HepG2 (cell line): ENCODE measurements around the gene ECM1. TPM values are rescaled to one million over a fixed set of nuclear protein-coding genes. Genes with fewer than 3 reads are reported as not detected.

Experiments used
- ATAC-seq: fragments of 200-7000 bp; cut with Tn5 transposase; 3 replicates; pipeline ENCODE4 v1.9.1; 2020; ENCODE audit warnings: mild to moderate bottlenecking, moderate library complexity
- BruUV-seq: library from RNA; stranded (reverse); fragments of 400-500 nt; replicated peaks from 2 replicates; lab custom pipeline; 2021; lab: Mats Ljungman, UMichigan
- CTCF ChIA-PET: fragments of 300-600 bp; formaldehyde crosslinking; extraction: SDS; loops from one replicate; lab custom pipeline; 2021; ENCODE audit warnings: low total read pairs, inconsistent platforms, low intra/inter-chr PET ratio; lab: Yijun Ruan, JAX
- POLR2A ChIA-PET: fragments of 350-600 bp; sonication (Branson Sonifier 250); formaldehyde crosslinking; loops from one replicate; lab custom pipeline; 2020; ENCODE audit warnings: antibody characterized with exemption, inconsistent platforms; lab: Yijun Ruan, JAX
- DNase-seq: peaks from one replicate; pipeline ENCODE4 v3.0.0-alpha.2; 2015; ENCODE audit warnings: low spot score
- FAIRE-seq: peaks from 3 replicates; lab custom pipeline; 2011; peaks lifted over from hg19 to GRCh38; lab: Jason Lieb, UNC
- H2AFZ ChIP-seq: one replicate; pipeline ENCODE4 v1.6.1; 2011; ENCODE audit warnings: low read length, inconsistent platforms
- H3K27ac ChIP-seq: fragments of 300-600 bp; 3 replicates; pipeline ENCODE4 v1.8.0; 2011; ENCODE audit warnings: mixed run types, mild to moderate bottlenecking, mixed read lengths, low read length, inconsistent platforms; ENCODE audit not compliant: insufficient read depth; ENCODE audit errors: extremely low read length
- H3K27me3 ChIP-seq, 2 experiments: fragments of 200-600 bp in 1 of 2; 2 replicates in 1 of 2; 3 replicates in 1 of 2; pipeline versions ENCODE4 v1.6.0 to v1.8.0; 2011; ENCODE audit warnings: low read length in 2 of 2, mild to moderate bottlenecking in 2 of 2, moderate library complexity in 2 of 2, inconsistent platforms in 1 of 2; ENCODE audit not compliant: insufficient read depth in 2 of 2, control insufficient read depth in 1 of 2
- H3K36me3 ChIP-seq, 2 experiments: fragments of 200-600 bp in 1 of 2; replicated peaks in 1 of 2; 2 replicates in 1 of 2; 3 replicates in 1 of 2; pipeline versions ENCODE4 v1.5.1 to v1.8.0; 2011; ENCODE audit warnings: low read length in 2 of 2, inconsistent platforms in 1 of 2; ENCODE audit not compliant: insufficient read depth in 2 of 2, control insufficient read depth in 1 of 2
- H3K4me1 ChIP-seq: 2 replicates; pipeline ENCODE4 v1.5.1; 2012; ENCODE audit warnings: low read length, inconsistent platforms; ENCODE audit not compliant: insufficient read depth
- H3K4me2 ChIP-seq: 2 replicates; pipeline ENCODE4 v1.6.0; 2011; ENCODE audit warnings: low read depth, low read length, inconsistent platforms
- H3K4me3 ChIP-seq, 3 experiments: fragments of 200-600 bp in 1 of 3; sonication (generic), shearing (Covaris generic) in 1 of 3; replicated peaks in 1 of 3; 2 replicates each; pipeline ENCODE4 v1.5.1; 2011 to 2016; ENCODE audit warnings: low read length in 3 of 3, inconsistent platforms in 2 of 3, low read depth in 2 of 3, mild to moderate bottlenecking in 2 of 3, control low read depth in 1 of 3, mixed read lengths in 1 of 3; ENCODE audit not compliant: insufficient read depth in 1 of 3
- H3K79me2 ChIP-seq: one replicate; pipeline ENCODE4 v1.6.1; 2011; ENCODE audit warnings: low read length, inconsistent platforms; ENCODE audit not compliant: insufficient read depth
- H3K9ac ChIP-seq: 2 replicates; pipeline ENCODE4 v1.6.0; 2011; ENCODE audit warnings: mild to moderate bottlenecking, low read depth, low read length, inconsistent platforms; ENCODE audit not compliant: insufficient read depth
- H3K9me3 ChIP-seq: 2 replicates; pipeline ENCODE4 v1.5.1; 2012; ENCODE audit warnings: mild to moderate bottlenecking, low read length
- H4K20me1 ChIP-seq: 2 replicates; pipeline ENCODE4 v1.6.0; 2011; ENCODE audit warnings: inconsistent platforms, mild to moderate bottlenecking, low read length, moderate library complexity; ENCODE audit not compliant: insufficient read depth
- CBX5 ChIP-seq: sonication (generic); formaldehyde crosslinking; IDR thresholded peaks from 2 replicates; pipeline ENCODE4 v1.4.0; 2020; ENCODE audit warnings: missing genetic modification reagents, borderline replicate concordance
- FOXM1 ChIP-seq: sonication (generic); formaldehyde crosslinking; IDR thresholded peaks from 2 replicates; pipeline ENCODE4 v1.5.0; 2020; ENCODE audit warnings: missing genetic modification reagents
- HNF4G ChIP-seq, 2 experiments: sonication (generic) in 1 of 2; formaldehyde crosslinking in 1 of 2; IDR thresholded peaks; 2 replicates each; pipeline versions ENCODE4 v1.4.0 to v1.6.1; 2011 to 2020; ENCODE audit warnings: borderline replicate concordance in 2 of 2, low read depth in 2 of 2, mild to moderate bottlenecking in 2 of 2, low read length in 1 of 2, missing genetic modification reagents in 1 of 2, moderate library complexity in 1 of 2
- HNRNPUL1 ChIP-seq: fragments of 200-400 bp; formaldehyde crosslinking; IDR thresholded peaks from 2 replicates; pipeline ENCODE4 v1.6.1; 2017; ENCODE audit warnings: low read depth, mild to moderate bottlenecking, low read length, moderate library complexity
- HOXA7 ChIP-seq: sonication (generic); formaldehyde crosslinking; IDR thresholded peaks from 2 replicates; pipeline ENCODE4 v1.8.1; 2022; ENCODE audit warnings: mild to moderate bottlenecking, missing genetic modification reagents, moderate library complexity
- NFE2L2 ChIP-seq: fragments of 150-350 bp; IDR thresholded peaks from 2 replicates; pipeline ENCODE4 v1.6.1; 2014; ENCODE audit warnings: low read length
- RNF2 ChIP-seq: fragments of 450-650 bp; conservative IDR thresholded peaks from 2 replicates; pipeline ENCODE4 v1.6.1; 2016; ENCODE audit warnings: low read depth
- THAP11 ChIP-seq: IDR thresholded peaks from 2 replicates; pipeline ENCODE4 v1.6.1; 2016; ENCODE audit warnings: missing biosample characterization, missing genetic modification reagents
- THYN1 ChIP-seq: sonication (generic); formaldehyde crosslinking; IDR thresholded peaks from 2 replicates; pipeline ENCODE4 v1.8.1; 2023; ENCODE audit warnings: low read depth, mild to moderate bottlenecking, moderate library complexity, missing genetic modification reagents, borderline replicate concordance
- TSC22D2 ChIP-seq: sonication (generic); formaldehyde crosslinking; IDR thresholded peaks from 2 replicates; pipeline ENCODE4 v1.5.1; 2020; ENCODE audit warnings: missing genetic modification reagents, mild to moderate bottlenecking, borderline replicate concordance
- ZNF253 ChIP-seq: sonication (generic); formaldehyde crosslinking; IDR thresholded peaks from 2 replicates; pipeline ENCODE4 v1.8.0; 2022; ENCODE audit warnings: mild to moderate bottlenecking, missing genetic modification reagents, borderline replicate concordance
- ZNF362 ChIP-seq: sonication (generic); formaldehyde crosslinking; IDR thresholded peaks from 2 replicates; pipeline ENCODE4 v1.4.0; 2020; ENCODE audit warnings: missing genetic modification reagents, mild to moderate bottlenecking, borderline replicate concordance
- ZNF710 ChIP-seq: sonication (generic); formaldehyde crosslinking; IDR thresholded peaks from 2 replicates; pipeline ENCODE4 v1.5.0; 2020; ENCODE audit warnings: mild to moderate bottlenecking, missing genetic modification reagents, borderline replicate concordance
- ZNF839 ChIP-seq: sonication (generic); formaldehyde crosslinking; IDR thresholded peaks from 2 replicates; pipeline ENCODE4 v1.4.0; 2020; ENCODE audit warnings: missing genetic modification reagents, mild to moderate bottlenecking, borderline replicate concordance
- WGBS: methylation state at CpG from one replicate; pipeline ENCODE4 v1.1.6; 2017; ENCODE audit warnings: low lambda C conversion rate; 5-methylcytosine and 5-hydroxymethylcytosine counted together
- in situ Hi-C: cut with HindIII; loops from 2 replicates; pipeline ENCODE4 v1.10.0; 2017; ENCODE audit warnings: low pct_unique_long_range_greater_than_20kb; ENCODE audit not compliant: extremely low pct_ligation_motif_present
- intact Hi-C: fragments of 100-400 bp; cut with micrococcal nuclease; formaldehyde crosslinking; loops from one replicate; pipeline ENCODE4 v1.10.0; 2022; ENCODE audit not compliant: unreplicated experiment
- polyA plus RNA-seq, 8 experiments: library from polyadenylated mRNA; depleted of rRNA in 3 of 8; stranded (reverse) in 7 of 8; unstranded in 1 of 8; fragments of >200 nt; fragmentation: Illumina TruSeq in 4 of 8; extraction: Trizol in 4 of 8; gene quantifications; 2 replicates each; pipeline versions ENCODE4 v1.2.1 to v1.2.3, GENCODE V29; 2011 to 2016; ENCODE audit warnings: low read depth in 4 of 8, missing spikeins in 1 of 8, mixed read lengths in 1 of 8; ENCODE audit not compliant: insufficient read depth in 1 of 8
- total RNA-seq, 5 experiments: library from RNA; depleted of rRNA; stranded (reverse); fragments of >200 nt; fragmentation: Illumina TruSeq; extraction: Trizol; gene quantifications; 2 replicates each; pipeline ENCODE4 v1.2.3, GENCODE V29; 2016; ENCODE audit warnings: low read depth in 1 of 5
- TF ChIP-seq, protein P1 (sequence below): sonication (generic); formaldehyde crosslinking; IDR thresholded peaks from 2 replicates; pipeline ENCODE4 v1.5.0; 2020; ENCODE audit warnings: mild to moderate bottlenecking, missing genetic modification reagents, borderline replicate concordance

Gene ECM1
- total and polyA plus RNA-seq, 2 of the 13 experiments (the other 11 are each of a cell fraction or from before 2014, with no cell fraction given) = 0.42 to 1.0 TPM

DNA sequence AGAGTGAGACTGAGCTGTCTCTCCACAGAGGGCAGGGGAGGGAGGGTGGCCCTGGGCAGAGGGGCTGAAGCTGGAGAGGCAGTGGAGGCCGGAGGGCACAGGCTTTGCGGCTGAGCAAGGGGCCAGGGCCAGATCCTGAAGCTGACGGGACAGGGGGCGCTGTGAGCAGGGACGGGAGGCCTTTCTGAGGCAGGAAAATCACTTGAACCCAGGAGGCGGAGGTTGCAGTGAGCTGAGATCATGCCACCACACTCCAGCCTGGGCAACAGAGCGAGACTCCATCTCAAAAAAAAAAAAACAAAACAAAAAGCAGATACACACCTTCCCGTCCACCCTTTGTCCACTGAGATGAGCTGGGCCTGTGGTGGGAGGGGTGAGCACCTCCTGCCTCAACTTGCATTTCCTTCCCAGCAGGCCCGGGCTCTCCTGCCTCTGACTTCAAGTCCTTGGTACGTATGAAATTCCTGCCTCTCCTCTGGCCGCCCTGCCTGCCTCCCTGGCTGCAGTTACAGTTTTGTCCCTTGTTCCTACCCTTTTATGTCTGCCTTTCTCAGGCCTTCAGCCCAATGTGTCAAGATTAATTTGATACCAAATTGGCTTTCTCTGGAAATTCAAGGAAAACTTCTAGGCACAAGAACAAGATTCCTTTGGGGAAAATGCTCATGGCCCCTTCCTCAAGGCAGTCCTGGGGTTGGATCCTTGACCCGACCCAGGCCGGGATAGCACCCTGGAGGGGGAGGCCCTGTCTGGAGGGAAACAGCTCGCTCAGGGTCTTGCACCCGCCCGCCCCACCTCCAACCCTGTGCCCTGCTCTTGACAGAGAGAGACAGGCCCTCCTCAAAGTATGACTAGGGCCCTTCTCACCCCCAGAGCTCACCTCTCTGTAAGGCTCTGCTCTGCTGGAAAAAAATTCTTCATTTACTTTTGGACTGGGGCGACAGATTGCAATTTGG is 30.1 kb downstream of the ECM1 start:
- BruUV-seq = no TSS peak
- no peak overlapping the region for H3K9ac ChIP-seq
- no peak for TF ChIP-seq ZNF362 (CRISPR knock-in tag)
- TF ChIP-seq TSC22D2 (CRISPR knock-in tag) = no peak
- TF ChIP-seq THAP11 = no peak
- no peak for TF ChIP-seq HNRNPUL1
- no peak for TF ChIP-seq ZNF253 (CRISPR knock-in tag)
- TF ChIP-seq FOXM1 (CRISPR knock-in tag) = no peak
- TF ChIP-seq HOXA7 (CRISPR knock-in tag) = no peak
- TF ChIP-seq THYN1 (CRISPR knock-in tag) = no peak
- no peak for TF ChIP-seq ZNF839
- no peak for TF ChIP-seq ZNF710 (CRISPR knock-in tag)
- TF ChIP-seq CBX5 (CRISPR knock-in tag) = no peak
- TF ChIP-seq, protein P1, sequence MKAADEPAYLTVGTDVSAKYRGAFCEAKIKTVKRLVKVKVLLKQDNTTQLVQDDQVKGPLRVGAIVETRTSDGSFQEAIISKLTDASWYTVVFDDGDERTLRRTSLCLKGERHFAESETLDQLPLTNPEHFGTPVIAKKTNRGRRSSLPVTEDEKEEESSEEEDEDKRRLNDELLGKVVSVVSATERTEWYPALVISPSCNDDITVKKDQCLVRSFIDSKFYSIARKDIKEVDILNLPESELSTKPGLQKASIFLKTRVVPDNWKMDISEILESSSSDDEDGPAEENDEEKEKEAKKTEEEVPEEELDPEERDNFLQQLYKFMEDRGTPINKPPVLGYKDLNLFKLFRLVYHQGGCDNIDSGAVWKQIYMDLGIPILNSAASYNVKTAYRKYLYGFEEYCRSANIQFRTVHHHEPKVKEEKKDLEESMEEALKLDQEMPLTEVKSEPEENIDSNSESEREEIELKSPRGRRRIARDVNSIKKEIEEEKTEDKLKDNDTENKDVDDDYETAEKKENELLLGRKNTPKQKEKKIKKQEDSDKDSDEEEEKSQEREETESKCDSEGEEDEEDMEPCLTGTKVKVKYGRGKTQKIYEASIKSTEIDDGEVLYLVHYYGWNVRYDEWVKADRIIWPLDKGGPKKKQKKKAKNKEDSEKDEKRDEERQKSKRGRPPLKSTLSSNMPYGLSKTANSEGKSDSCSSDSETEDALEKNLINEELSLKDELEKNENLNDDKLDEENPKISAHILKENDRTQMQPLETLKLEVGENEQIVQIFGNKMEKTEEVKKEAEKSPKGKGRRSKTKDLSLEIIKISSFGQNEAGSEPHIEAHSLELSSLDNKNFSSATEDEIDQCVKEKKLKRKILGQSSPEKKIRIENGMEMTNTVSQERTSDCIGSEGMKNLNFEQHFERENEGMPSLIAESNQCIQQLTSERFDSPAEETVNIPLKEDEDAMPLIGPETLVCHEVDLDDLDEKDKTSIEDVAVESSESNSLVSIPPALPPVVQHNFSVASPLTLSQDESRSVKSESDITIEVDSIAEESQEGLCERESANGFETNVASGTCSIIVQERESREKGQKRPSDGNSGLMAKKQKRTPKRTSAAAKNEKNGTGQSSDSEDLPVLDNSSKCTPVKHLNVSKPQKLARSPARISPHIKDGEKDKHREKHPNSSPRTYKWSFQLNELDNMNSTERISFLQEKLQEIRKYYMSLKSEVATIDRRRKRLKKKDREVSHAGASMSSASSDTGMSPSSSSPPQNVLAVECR (CRISPR knock-in tag) = peak; percentile 17; the same call in 1 of the 2 replicates
- TF ChIP-seq NFE2L2 = no peak
- no peak for TF ChIP-seq HNF4G (IDR thresholded peaks at IDR 0.05; ENCODE audit: borderline replicate concordance, low read depth, low read length)
- no peak for TF ChIP-seq HNF4G (CRISPR knock-in tag; IDR thresholded peaks at IDR 0.05; ENCODE audit: borderline replicate concordance, low read depth)
- no peak for TF ChIP-seq RNF2

More for the DNA sequence above, 30.1 kb downstream of the ECM1 start:
- FAIRE-seq (no peak), DNase-seq (no peak), ATAC-seq (peak; percentile 64)
- WGBS = 31% methylated on average over 12 of the region's 17 CpGs
- in situ Hi-C loops = loop anchor here (10.0 kb wide), 1 partner anchor 283 kb away; the partner anchor contains the start of gene CA14
- no peak overlapping the region for H2AFZ ChIP-seq
- H3K27me3 ChIP-seq = no peaks in the 10 kb centered on the region; a peak in 1 of 5 replicates
- POLR2A ChIA-PET = interaction anchor here (0.9 to 2.0 kb wide), 2 partner anchors 12 to 23 kb away, joined by 3 to 6 read pairs; partner anchors contain the start of genes ADAMTSL4 and FALEC
- H3K36me3 ChIP-seq = no peaks in the 10 kb centered on the region
- intact Hi-C loops = no loop called here
- CTCF ChIA-PET = no interaction called here
- H3K4me2 ChIP-seq = peak overlapping the region; percentile 53
- H3K9me3 ChIP-seq = no peaks in the 10 kb centered on the region
- H4K20me1 ChIP-seq = no peaks in the 10 kb centered on the region
- H3K4me3 ChIP-seq = no peak overlapping the region
- H3K79me2 ChIP-seq = no peaks in the 10 kb centered on the region
- no peak overlapping the region for H3K27ac ChIP-seq
- H3K4me1 ChIP-seq = peaks cover 70% of the 10 kb centered on the region
